ENCODE data around the gene TBATA.
"Not testable (repeated sequence)": the region's sequence is repeated elsewhere in the genome, so short reads cannot be mapped to it uniquely, and the experiment has no call there.

Gene TBATA

DNA sequence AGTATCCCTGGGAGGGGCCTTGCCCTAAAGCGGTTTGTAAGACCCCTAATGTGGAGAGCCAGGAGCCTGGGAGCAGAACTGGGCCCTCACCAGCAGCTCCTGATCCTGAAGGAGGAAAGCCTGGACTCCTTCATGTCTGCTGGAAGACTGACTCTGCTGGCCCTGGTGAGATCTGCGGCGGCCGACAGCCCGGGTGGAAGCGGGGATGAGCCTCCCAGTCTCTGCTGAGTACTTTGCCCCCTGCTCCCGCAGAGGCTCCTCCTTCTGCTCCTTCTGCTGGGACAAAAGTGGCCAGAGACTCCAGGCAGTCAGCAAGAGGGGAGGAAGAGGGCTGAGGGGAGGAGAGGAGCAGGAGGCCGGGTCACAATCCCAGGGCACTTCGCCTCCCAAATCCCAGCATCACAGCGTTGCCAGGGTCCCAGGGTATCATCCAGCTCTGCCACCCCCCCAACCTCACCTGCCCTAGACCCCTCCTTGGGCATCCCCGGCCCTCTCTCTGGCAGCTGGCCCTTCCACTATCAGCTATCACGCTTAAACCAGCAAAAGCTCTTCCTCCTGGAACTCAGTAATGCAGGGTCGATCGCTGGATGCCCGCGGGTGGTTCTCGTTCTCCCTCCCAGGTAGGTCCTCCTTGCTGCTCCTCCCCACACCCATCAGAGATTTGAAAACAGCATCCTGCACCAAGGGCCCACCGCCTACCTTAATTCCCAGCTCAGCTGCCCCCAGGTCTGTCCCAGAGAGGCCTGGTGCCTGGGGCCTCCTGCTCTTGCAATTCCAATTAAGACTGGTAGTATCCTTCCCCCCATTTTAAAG, 7.9 kb downstream of the TBATA start:
- no peak for DNase-seq

DNA sequence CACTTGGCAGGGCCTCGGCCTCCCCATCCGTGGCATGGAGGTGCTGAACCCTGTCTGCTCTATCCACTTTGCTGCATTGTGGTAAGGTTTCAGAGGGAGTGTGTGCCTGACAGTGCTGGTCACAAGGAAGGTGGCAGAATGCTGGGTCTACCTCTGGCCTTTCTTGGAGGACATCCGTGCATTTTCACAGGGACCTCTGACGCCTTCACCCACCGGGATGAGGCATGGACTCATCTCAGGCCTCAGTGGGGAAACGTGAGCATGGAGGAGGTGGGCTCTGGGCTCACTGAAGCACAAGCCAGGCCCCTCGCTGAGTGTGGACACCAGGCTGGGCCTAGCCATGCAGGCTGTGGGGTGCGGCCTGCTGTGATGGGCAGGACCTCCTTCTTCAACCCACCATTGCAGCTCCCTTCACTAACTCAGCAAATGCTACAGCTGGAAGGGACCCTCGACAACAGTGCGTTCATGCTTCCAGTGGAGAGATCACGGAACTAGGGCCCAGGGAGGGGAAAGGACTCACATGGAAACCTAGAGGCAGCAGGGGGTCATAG, 8.6 kb downstream of the TBATA start:
- no peak for DNase-seq

DNA sequence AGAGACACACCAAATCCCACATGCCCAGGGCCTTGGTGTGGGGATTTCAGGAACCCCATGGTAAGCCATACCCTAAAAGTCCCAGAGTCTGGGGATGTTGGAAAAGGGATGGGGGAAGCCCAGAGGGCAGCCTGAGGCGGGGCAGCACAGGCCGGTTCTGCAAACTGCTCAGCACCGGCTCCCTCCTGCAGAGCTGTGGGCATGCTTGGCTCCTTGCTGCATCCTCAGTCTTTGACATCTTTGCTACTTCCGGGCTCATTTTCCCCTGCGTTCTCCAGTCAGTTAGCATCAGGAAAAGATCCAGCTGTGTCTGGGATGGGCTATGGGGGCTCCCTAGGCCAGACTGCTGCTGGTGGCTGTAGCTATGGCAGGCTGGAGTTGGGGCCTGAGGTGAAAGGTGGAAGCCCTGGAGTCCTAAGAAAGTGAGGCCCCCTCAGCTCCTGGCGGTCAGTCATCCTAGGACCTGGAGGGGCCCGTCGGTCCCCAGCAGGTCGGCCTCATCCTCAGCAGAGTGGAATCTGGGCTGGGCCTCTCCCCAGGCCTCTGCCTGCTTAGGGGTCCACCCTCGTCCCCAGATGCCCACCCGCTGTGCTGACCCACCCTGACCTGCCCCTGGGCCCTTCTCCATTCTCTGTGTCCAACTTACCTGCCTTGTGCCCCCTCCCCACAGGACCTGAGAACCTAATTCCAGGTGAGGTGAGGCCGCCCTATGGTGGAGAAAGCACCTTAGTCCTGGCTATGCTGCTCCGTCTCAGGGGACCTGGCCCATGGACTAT, 9.3 kb downstream of the TBATA start:
- no peak for DNase-seq

DNA sequence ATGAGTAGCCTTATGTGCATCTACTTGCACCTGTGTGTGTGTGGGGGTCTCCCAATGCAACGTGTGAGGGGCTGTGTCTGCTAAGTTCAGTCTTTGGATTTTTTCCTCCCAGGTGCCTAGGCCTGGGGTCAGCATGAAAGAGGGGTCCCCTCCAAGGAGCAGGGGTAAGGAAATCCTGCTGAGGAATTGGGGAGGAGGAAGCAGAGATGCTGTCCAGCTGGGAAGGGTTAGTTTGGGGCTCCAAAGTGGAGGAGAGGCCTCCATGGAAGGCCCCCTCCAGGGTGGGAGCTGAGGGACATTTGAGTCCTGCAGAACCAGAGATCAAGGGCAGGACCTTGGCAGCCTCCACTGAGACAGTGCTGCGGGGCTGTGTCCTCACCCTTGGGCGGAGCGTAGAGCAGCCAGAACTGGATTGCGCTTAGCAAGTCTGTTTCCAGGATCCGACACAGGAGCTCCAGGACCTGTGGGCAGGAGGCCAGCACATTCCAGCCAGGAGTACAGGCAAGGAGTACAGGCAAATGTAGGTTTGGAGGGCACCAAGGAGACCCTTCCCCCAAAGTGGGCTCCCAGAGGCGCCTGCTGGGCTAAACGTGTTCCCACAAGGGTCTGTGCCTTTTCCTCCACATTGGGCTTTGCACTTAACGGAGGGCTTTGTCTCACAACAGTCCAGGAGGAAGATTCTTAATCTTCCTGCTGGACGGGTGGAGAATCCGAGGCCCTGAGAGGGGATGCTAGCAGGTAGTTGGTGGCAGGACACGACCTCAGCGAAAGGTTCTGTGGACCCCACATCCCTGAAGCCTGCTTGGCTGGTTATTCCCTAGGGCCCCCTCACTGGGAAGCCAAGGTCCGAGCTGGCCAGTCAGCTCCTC, 10.1 kb downstream of the TBATA start:
- no peak for DNase-seq

DNA sequence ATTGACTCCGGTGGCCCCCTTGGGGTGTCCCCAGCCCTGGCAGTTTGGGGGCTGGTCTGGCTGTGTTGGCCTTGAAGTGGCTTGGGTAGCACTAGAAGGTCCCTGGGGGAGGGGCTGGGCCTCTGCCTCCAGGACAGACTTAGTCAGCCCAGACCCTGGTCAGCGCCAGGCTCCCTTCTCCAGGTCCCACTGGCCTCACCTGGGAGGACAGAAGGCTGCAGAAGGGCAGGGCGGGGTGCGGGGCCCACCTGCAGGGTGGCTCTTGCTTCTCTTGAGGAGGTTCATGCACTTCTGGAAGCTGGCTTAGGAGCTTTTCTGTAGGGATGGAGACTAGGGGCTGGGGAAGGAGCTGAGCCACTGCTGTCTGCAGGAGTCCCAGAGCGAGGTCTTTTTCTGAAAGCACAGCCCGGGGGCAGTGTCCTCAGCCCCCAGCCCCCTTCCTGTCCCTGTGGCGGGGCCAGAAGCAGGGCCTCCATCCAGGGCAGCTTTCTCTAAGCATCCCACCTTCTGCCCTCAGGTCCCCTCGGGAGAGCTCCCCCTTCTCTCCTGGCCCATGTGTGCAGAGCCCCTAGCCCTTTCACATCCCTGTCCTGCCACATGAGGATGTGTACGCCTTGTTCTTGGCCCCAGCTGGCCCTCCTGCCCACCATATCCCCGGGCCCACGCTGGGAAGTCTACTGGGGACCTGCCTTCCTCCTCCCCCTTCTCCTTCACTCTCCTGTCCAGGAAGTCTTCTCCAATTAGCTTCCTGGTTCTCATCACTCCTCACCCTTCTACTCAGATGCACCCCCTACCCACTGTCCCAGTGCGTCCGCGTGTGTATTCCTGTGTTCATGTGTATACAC, 11.0 kb downstream of the TBATA start:
- no peak for DNase-seq

DNA sequence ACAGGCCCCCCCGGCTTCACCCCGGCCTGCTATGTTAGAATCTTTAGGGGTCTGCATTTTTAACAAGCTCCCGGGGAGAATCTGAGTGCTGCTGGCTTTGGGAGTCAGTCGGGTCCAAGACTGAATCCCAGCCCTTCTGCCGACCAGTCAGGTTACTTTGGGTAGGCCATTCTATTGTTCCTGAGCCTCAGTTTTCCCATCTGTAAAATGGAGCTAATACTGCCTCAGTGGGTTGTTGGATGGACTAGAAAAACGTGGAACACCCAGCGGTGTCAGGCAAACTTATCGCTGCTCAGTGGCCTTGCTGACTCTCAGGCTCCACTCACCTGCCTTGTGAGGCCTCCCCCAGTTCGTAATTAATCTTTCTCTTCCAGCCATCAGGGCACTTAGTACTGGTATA, 11.7 kb downstream of the TBATA start:
- DNase-seq: no peak

DNA sequence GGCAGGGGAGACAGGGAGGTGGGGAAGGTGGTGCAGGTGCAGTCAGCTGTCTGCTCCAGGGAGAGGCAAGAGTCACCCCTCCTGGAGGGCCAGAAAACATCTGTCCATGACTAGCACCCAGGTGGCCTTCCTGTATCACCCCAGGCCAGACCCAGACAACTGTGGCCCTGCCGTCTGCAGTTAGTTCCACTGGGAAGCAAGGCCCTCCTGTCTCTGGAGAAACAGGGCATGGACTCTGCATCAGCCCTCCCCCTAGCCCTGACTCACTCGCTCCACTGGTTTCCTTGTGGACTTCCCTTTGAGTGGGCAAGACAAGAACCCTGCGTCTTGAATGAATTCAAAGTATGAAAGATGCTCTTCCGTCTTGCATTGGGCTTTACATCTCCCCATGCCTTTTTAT, 12.6 kb downstream of the TBATA start:
- DNase-seq: no peak

DNA sequence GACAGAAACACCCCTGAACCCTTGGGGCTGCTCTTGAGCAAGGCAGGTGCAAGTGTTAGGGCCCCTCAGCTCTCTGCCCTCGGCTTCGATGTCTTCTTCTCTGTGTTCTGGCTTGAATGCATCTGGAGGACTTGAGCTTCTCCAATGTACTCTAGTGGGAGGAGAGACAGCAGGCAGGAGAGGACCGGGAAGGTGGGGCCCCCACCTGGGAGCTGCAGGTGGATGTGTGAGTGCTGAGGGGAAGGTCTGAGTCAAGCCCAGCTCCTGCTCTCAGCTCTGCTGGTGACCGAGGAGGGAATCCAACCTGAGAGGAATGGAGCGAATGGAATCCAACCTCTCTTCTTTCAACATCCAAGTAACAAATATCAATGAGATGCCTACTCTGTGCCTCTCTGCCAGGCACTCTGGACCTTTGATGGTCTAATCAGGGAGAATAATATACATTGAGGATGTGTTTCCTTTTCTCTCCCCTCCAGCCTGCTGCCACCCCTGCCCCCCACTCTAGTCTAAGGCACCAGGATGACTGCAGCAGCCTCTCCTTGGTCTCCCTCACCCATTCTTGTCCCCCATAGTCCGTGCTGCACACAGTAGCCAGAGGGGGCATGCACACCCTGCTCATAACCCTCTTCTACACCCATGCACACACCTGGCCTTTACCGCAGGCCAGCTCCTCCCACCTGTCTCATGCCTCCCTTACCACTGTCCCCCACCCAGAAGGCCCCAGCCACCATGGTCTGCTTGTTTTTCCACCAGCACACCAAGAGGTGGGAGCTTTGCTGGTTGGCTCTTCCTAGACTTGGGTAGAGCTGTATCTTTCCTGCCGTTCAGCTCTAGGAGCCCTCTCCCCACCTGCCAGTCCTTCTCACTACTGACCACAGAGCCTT, 13.6 kb downstream of the TBATA start:
- DNase-seq: no peak

DNA sequence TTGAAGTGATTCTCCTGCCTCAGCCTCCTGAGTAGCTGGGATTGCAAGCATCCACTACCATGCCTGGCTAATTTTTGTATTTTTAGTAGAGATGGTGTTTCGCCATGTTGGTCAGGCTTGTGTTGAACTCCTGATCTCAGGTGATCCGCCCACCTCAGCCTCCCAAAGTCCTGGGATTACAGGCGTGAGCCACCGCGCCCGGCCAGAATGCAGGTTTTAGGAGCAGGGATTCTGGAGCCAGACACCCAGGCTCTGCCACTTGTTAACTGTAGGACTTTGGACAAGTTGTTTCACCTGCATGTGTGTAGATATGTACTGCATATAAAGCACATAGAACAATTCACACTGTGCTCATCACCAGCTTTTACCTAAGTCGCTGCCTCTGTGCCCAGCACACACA, 14.7 kb downstream of the TBATA start:
- not testable (repeated sequence) for DNase-seq

DNA sequence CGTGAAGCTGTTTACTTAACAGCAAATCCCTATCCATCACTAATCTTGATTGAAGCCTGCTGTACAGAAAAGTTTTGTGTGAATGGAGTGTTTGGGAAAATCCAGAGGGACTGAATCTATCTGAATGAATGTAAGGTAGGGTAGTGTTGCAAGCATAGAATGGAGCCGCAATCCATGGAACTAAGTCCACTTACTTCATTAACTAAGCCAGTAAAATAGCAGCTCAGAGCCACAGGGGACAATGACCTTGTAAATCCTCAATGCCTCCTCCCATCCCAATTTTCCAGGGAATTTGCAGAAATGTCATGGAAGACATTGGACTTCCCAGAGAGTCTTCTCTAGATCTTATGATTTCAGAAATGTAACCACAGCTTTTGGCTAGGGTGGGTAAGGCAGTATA, 15.2 kb downstream of the TBATA start:
- DNase-seq: no peak

DNA sequence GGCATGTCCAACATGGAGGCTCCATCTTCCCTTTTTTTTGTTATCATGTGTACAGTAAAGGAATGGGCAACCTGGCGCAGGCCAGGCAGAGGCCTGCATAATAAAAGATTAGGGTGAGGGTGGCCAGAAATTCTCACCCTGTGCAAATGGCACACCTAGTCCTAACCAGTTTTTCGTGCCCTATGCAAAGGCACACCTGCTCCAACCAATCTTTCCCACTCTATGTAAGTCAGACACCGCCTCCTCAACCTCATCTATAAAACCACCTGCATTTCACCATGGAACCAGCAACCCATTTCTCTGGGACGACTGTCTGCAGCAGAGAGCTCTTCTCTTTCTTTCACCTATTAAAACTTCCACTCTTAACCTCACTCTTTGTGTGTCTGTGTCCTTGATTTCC, 16.1 kb downstream of the TBATA start:
- DNase-seq: no peak

DNA sequence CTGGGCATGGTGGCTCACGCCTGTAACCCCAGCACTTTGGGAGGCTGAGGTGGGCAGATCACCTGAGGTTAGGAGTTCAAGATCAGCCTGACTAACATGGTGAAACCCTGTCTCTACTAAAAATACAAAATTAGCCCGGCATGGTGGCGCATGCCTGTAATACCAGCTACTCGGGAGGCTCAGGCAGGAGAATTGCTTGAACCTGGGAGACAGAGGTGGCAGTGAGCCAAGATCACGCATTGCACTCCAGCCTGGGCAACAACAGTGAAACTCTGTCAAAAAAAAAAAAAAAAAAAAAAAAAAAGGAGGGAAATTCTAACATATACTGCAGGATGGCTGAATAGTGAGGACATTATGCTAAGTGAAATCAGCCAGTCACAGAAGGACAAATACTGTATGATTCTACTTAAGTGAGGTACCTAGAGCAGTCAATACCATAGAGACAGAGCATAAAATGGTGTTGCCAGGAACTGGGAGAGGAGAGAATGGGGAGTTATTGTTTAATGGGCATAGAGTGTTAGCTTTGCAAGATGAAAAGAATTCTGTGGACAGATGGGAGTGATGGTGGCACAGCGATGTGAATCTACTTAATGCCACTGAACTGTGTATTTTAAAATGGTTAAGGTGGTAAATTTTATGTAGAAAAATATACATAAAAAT, 17.0 kb downstream of the TBATA start:
- not testable (repeated sequence) for DNase-seq

DNA sequence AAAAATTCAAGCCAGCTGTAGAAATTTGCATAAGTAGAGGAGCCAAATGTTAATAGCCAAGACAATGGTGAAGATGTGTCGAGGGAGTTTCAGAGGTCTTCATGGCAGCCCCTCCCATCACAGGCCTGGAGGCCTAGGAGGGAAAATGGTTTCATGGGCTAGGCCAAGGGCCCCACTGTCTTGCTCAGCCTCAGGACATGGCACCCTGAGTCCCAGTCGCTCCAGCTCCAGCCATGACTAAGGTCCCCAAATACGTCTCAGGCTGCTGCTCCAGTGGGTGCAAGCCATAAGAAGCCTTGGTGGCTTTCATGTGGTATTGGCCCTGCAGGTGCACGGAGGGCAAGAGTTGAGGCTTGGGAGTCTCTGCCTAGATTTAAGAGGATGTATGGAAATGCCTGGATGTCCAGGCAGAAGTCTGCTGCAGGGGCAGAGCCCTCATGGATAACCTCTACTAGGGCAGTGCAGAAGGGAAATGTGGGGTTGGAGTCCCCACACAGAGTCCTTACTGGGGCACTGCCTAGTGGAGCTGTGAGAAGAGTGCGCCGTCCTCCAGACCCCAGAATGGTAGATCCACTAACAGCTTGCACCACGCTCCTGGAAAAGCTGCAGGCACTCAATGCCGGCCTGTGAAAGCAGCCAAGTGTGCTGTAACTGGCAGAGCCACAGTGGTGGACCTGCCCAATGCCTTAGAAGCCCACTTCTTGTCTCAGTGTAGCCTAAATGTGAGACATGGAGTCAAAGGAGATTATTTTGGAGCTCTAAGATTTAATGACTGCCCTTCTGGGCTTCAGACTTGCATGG, 19.2 kb downstream of the TBATA start:
- no peak for DNase-seq

DNA sequence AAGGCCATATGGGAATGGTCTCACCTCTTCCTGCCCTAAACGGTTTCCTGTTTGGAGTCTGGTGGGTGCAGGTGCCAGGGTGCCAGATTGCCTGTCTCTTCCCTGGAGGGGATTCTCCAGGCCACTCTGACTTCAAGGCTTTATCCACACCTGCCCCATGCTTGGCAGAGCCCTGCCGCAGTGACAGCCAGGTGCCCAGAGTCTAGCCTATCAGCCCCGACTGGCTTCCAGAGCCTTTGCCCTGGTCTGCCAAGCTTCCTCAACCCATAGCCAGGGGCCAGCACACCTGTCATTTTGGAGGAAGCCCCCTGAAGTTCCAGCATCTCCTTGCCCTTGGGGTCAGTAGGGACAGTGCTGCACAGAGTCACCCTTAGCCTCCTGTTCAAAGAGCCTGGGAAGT, 21.6 kb downstream of the TBATA start:
- no peak for DNase-seq

DNA sequence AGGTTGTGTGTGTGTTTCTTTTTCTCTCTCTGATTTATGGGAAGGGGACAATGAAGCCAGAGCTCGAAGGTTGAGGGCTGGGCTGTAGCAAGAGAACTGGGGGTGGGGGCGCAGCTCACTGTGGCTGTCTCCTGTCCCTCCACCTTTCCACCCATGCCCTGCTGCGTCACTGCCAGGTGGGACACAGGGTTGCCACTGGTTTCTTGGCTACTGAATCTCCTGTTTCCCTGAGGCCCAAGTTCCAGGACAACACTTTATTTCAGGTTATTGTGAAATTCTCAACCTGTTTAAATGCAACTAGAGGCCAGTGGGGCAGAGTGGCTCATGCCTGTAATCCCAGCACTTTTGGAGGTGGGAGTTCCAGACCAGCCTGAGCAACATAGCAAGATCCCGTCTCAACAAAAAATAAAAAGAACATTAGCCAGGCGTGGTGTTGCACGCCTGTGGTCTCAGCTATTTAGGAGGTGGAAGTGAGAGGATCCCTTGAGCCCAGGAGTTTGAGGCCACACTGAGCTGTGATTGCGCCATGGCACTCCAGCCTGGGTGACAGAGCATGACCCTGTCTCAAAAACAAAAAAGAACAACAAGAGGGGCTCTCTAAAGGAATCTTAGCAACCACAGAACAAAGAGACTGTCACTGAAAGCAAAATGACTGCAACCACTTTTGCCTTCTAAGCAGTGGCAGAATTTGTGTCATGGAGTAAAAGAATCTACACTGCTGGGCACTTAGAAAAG, 22.6 kb downstream of the TBATA start:
- DNase-seq: no peak

DNA sequence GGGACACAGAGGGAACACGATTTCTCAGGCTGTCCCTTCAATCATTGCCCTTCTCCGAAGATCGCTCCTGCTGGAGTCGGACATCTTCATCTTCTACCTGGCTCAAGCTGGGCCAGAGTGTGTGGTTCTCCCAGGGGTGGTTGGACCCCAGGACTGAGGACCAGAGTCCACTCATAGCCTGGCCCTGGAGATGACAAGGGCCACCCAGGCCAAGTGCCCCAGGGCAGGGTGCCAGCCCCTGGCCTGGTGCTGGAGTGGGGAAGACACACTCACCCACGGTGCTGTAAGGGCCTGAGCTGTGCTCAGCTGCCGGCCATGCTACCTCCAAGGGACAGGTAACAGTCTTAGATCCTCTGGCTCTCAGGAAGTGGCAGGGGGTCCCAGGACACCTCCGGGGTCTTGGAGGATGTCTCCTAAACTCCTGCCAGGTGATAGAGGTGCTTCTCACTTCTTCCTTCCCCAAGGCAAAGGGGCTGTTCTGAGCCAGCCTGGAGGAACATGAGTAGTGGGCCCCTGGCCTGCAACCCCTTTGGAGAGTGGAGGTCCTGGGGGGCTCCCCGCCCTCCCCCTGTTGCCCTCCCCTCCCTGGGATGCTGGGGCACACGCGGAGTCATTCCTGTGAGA, 23.3 kb downstream of the TBATA start:
- DNase-seq: no peak

DNA sequence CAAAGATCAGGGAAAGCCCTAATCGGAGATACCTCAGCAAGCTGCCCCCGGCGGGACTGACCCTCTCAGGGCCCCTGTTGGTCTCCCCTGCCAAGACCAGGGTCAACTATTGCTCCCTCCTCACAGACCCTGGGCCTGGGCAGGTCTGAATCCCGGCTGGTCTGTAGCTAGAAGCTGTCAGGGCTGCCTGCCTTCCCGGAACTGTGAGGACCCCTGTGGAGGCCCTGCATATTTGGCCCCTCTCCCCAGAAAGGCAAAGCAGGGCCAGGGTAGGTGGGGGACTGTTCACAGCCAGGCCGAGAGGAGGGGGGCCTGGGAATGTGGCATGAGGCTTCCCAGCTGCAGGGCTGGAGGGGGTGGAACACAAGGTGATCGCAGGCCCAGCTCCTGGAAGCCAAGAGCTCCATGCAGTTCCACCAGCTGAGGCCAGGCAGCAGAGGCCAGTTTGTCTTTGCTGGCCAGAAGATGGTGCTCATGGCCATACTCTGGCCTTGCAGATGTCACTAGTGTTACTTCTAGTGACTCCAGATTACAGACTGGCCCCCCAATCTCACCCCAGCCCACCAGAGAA, 24.1 kb downstream of the TBATA start:
- DNase-seq: no peak

DNA sequence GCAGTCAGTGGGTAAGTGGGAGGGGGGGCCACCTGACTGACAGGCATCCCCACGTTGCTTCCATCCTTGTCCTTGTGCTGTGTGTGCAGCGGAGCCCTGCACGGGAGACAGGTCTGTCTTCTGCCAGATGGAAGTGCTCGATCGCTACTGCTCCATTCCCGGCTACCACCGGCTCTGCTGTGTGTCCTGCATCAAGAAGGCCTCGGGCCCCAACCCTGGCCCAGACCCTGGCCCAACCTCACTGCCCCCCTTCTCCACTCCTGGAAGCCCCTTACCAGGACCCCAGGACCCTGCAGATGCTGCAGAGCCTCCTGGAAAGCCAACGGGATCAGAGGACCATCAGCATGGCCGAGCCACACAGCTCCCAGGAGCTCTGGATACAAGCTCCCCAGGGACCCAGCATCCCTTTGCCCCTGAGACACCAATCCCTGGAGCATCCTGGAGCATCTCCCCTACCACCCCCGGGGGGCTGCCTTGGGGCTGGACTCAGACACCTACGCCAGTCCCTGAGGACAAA, 24.8 kb downstream of the TBATA start:
- no peak for DNase-seq

Measured in NCI-H1105 (cell line).